H9 (cell line): ENCODE results near the gene RILPL2. TPM values are rescaled to one million over a fixed set of nuclear protein-coding genes. Genes with fewer than 3 reads are reported as not detected.

Source experiments
- DNase-seq: peaks from one replicate; pipeline ENCODE4 v3.0.0-alpha.2; 2017
- H2AFZ ChIP-seq: one replicate; pipeline ENCODE4 v1.6.1; 2013; ENCODE audit warnings: mild to moderate bottlenecking, low read length, control low read depth, moderate library complexity
- H2AK5ac ChIP-seq: 2 replicates; pipeline ENCODE4 v1.6.1; 2013; ENCODE audit warnings: low read length, control low read depth, mixed read lengths; ENCODE audit not compliant: insufficient read length
- H2BK120ac ChIP-seq: one replicate; pipeline ENCODE4 v1.6.1; 2013; ENCODE audit warnings: low read depth, mild to moderate bottlenecking, low read length, control low read depth, inconsistent platforms; ENCODE audit not compliant: poor library complexity, severe bottlenecking
- H2BK12ac ChIP-seq: 2 replicates; pipeline ENCODE4 v1.6.1; 2013; ENCODE audit warnings: low read length, control low read depth, mixed read lengths, low read depth; ENCODE audit not compliant: insufficient read length
- H2BK15ac ChIP-seq: 2 replicates; pipeline ENCODE4 v1.6.1; 2013; ENCODE audit warnings: low read depth, low read length, control low read depth
- H2BK20ac ChIP-seq: one replicate; pipeline ENCODE4 v1.6.1; 2013; ENCODE audit warnings: low read depth, mild to moderate bottlenecking, low read length, control low read depth, inconsistent platforms; ENCODE audit not compliant: poor library complexity, severe bottlenecking
- H2BK5ac ChIP-seq: 2 replicates; pipeline ENCODE4 v1.6.1; 2013; ENCODE audit warnings: low read length, control low read depth, mixed read lengths; ENCODE audit not compliant: insufficient read length
- H3K14ac ChIP-seq: 2 replicates; pipeline ENCODE4 v1.6.1; 2013; ENCODE audit warnings: low read length, control low read depth; ENCODE audit not compliant: insufficient read depth
- H3K18ac ChIP-seq: 2 replicates; pipeline ENCODE4 v1.6.1; 2013; ENCODE audit warnings: low read depth, mild to moderate bottlenecking, mixed read lengths, low read length, control low read depth; ENCODE audit not compliant: insufficient read length
- H3K23ac ChIP-seq: 2 replicates; pipeline ENCODE4 v1.6.1; 2013; ENCODE audit warnings: low read length, control low read depth, mixed read lengths, low read depth; ENCODE audit not compliant: insufficient read length
- H3K23me2 ChIP-seq: 2 replicates; pipeline ENCODE4 v1.6.1; 2013; ENCODE audit warnings: low read depth, mild to moderate bottlenecking, mixed read lengths, low read length, control low read depth; ENCODE audit not compliant: insufficient read length, poor library complexity, severe bottlenecking
- H3K27ac ChIP-seq: 2 replicates; pipeline ENCODE4 v1.5.1; 2013; ENCODE audit warnings: low read length, control low read depth, mixed read lengths, low read depth; ENCODE audit not compliant: insufficient read length
- H3K27me3 ChIP-seq: 2 replicates; pipeline ENCODE4 v1.6.1; 2013; ENCODE audit warnings: low read length, control low read depth, inconsistent platforms; ENCODE audit not compliant: insufficient read depth
- H3K4ac ChIP-seq: 2 replicates; pipeline ENCODE4 v1.6.1; 2013; ENCODE audit warnings: low read depth, mild to moderate bottlenecking, control low read depth, inconsistent platforms, low read length, moderate library complexity
- H3K4me1 ChIP-seq: 2 replicates; pipeline ENCODE4 v1.6.1; 2013; ENCODE audit warnings: low read length, control low read depth, inconsistent platforms; ENCODE audit not compliant: insufficient read depth
- H3K4me2 ChIP-seq: 2 replicates; pipeline ENCODE4 v1.6.1; 2013; ENCODE audit warnings: low read length, control low read depth, mixed read lengths; ENCODE audit not compliant: insufficient read length, insufficient read depth
- H3K56ac ChIP-seq: 2 replicates; pipeline ENCODE4 v1.6.1; 2013; ENCODE audit warnings: low read depth, mild to moderate bottlenecking, mixed read lengths, low read length, control low read depth; ENCODE audit not compliant: insufficient read length
- H3K79me1 ChIP-seq: 2 replicates; pipeline ENCODE4 v1.6.1; 2013; ENCODE audit warnings: low read depth, mild to moderate bottlenecking, moderate library complexity, low read length, control low read depth, inconsistent platforms; ENCODE audit not compliant: insufficient read depth, poor library complexity, severe bottlenecking
- H3K79me2 ChIP-seq: 2 replicates; pipeline ENCODE4 v1.6.1; 2013; ENCODE audit warnings: low read length, control low read depth, inconsistent platforms; ENCODE audit not compliant: insufficient read depth
- H3K9ac ChIP-seq: 2 replicates; pipeline ENCODE4 v1.6.1; 2013; ENCODE audit warnings: low read length, control low read depth, mixed read lengths; ENCODE audit not compliant: insufficient read length; ENCODE audit errors: extremely low read depth
- H3K9me3 ChIP-seq: one replicate; pipeline ENCODE4 v1.6.1; 2013; ENCODE audit warnings: low read depth, low read length, inconsistent platforms; ENCODE audit not compliant: control insufficient read depth
- H3T11ph ChIP-seq: one replicate; pipeline ENCODE4 v1.6.1; 2013; ENCODE audit warnings: mild to moderate bottlenecking, low read length, control low read depth, inconsistent platforms
- H4K20me1 ChIP-seq: one replicate; pipeline ENCODE4 v1.6.1; 2013; ENCODE audit not compliant: control insufficient read depth, insufficient read length, insufficient read depth
- H4K5ac ChIP-seq: 2 replicates; pipeline ENCODE4 v1.6.1; 2013; ENCODE audit warnings: low read depth, mild to moderate bottlenecking, mixed read lengths, low read length, control low read depth; ENCODE audit not compliant: insufficient read length
- H4K8ac ChIP-seq: replicated peaks from 2 replicates; pipeline ENCODE4 v1.6.1; 2013; ENCODE audit warnings: low read length, control low read depth, mixed read lengths, low read depth; ENCODE audit not compliant: insufficient read length
- H4K91ac ChIP-seq: 2 replicates; pipeline ENCODE4 v1.6.1; 2013; ENCODE audit warnings: low read depth, mild to moderate bottlenecking, moderate library complexity, mixed read lengths, low read length, control low read depth; ENCODE audit not compliant: insufficient read length
- H3K27ac Mint-ChIP-seq, 3 experiments: 2 replicates in 2 of 3; 3 replicates in 1 of 3; pipeline ENCODE4 v1.8.0; 2020 to 2021; ENCODE audit warnings: mixed read lengths in 3 of 3, mild to moderate bottlenecking in 1 of 3, moderate library complexity in 1 of 3
- H3K27me3 Mint-ChIP-seq: 2 replicates; pipeline ENCODE4 v1.8.0; 2021; ENCODE audit warnings: low read depth, mild to moderate bottlenecking, moderate library complexity, mixed read lengths
- H3K36me3 Mint-ChIP-seq, 3 experiments: 2 replicates in 2 of 3; 3 replicates in 1 of 3; pipeline ENCODE4 v1.8.0; 2020 to 2021; ENCODE audit warnings: low read depth in 3 of 3, mixed read lengths in 3 of 3; ENCODE audit not compliant: insufficient read depth in 1 of 3
- H3K4me1 Mint-ChIP-seq, 2 experiments: 2 replicates each; pipeline ENCODE4 v1.8.0; 2020; ENCODE audit warnings: mixed read lengths in 2 of 2
- H3K4me3 Mint-ChIP-seq, 2 experiments: 2 replicates in 1 of 2; 3 replicates in 1 of 2; pipeline ENCODE4 v1.8.0; 2020 to 2021; ENCODE audit warnings: mild to moderate bottlenecking in 2 of 2, mixed read lengths in 2 of 2, moderate library complexity in 1 of 2
- H3K9me3 Mint-ChIP-seq, 2 experiments: 2 replicates in 1 of 2; 3 replicates in 1 of 2; pipeline ENCODE4 v1.8.0; 2020; ENCODE audit warnings: mild to moderate bottlenecking in 2 of 2, mixed read lengths in 2 of 2, moderate library complexity in 1 of 2
- CTCF ChIP-seq: fragments of 200-600 bp; sonication (generic); conservative IDR thresholded peaks from 3 replicates; pipeline ENCODE4 v1.8.0; 2021; ENCODE audit warnings: antibody characterized with exemption, mild to moderate bottlenecking
- WGBS: extraction: QIAGEN DNeasy Blood & Tissue Kit; methylation state at CpG from one replicate; pipeline ENCODE4 v1.1.7; 2013; ENCODE audit warnings: missing lambda C conversion rate, low lambda C conversion rate, mixed read lengths; ENCODE audit not compliant: insufficient read length; ENCODE audit errors: extremely low coverage; 5-methylcytosine and 5-hydroxymethylcytosine counted together
- total RNA-seq: library from RNA; stranded (reverse); gene quantifications from 2 replicates; pipeline ENCODE4 v1.2.1, GENCODE V29; 2021

The RILPL2 gene
- total RNA-seq, 1 experiment from 2014 or later = 1.4 TPM

- no peak overlapping the region for H2BK12ac ChIP-seq
- no peak overlapping the region for H3K9ac ChIP-seq
- TF ChIP-seq CTCF = no peak
- H3K4me1 Mint-ChIP-seq = no peaks in the 10 kb centered on the region
- H3K79me2 ChIP-seq = no peaks in the 10 kb centered on the region
- H3K56ac ChIP-seq = no peak overlapping the region
- H4K8ac ChIP-seq = no peak overlapping the region
- peaks cover 0 to 18% (median 8%) of the 10 kb centered on the region in 3 experiments; a peak in 5 of 7 replicates for H3K36me3 Mint-ChIP-seq
- no peak overlapping the region for H4K91ac ChIP-seq
- WGBS = no CpG with 5 or more reads among the region's 11 CpGs
- H2BK120ac ChIP-seq = no peak overlapping the region
- H2BK20ac ChIP-seq = no peak overlapping the region
- no peak overlapping the region for H2BK5ac ChIP-seq
- no peaks in the 10 kb centered on the region for H3K27me3 ChIP-seq
- no peak overlapping the region for H3K27ac ChIP-seq
- H3K27ac Mint-ChIP-seq = no peak overlapping the region
- H3K14ac ChIP-seq = no peak overlapping the region
- H4K20me1 ChIP-seq = no peaks in the 10 kb centered on the region
- H3K9me3 Mint-ChIP-seq = no peaks in the 10 kb centered on the region
- no peaks in the 10 kb centered on the region for H3K27me3 Mint-ChIP-seq
- H3K9me3 ChIP-seq = no peaks in the 10 kb centered on the region
- H3K4me1 ChIP-seq = no peaks in the 10 kb centered on the region
- no peak overlapping the region for H3K18ac ChIP-seq
- no peak overlapping the region for H2AK5ac ChIP-seq
- H4K5ac ChIP-seq = no peak overlapping the region
- no peaks in the 10 kb centered on the region for H3K79me1 ChIP-seq
- H3K4me2 ChIP-seq = no peak overlapping the region
- H3K23me2 ChIP-seq = no peaks in the 10 kb centered on the region
- H3K23ac ChIP-seq = no peak overlapping the region
- H3T11ph ChIP-seq = no peak overlapping the region
- no peak for DNase-seq
- no peak overlapping the region for H2AFZ ChIP-seq
- H3K4ac ChIP-seq = no peak overlapping the region
- no peak overlapping the region for H2BK15ac ChIP-seq
- no peak overlapping the region for H3K4me3 Mint-ChIP-seq
These were observed 41.6 kb upstream of the RILPL2 start for GRCh38 chr12:123478069-123478468.
